Choroid plexus epithelial cell (primary cell): ENCODE measurements around the gene VASH2.

ENCODE experiments used
- DNase-seq: peaks from one replicate; pipeline ENCODE4 v3.0.0-alpha.2; 2010; ENCODE audit warnings: low read depth
- H3K4me3 ChIP-seq: 2 replicates; pipeline ENCODE4 v1.5.1; 2011; ENCODE audit warnings: low read depth, mild to moderate bottlenecking, control low read depth, low read length, moderate library complexity
- CTCF ChIP-seq: conservative IDR thresholded peaks from 2 replicates; pipeline ENCODE4 v1.5.1; 2011; ENCODE audit warnings: low read depth, mild to moderate bottlenecking, control low read depth, inconsistent platforms, low read length, moderate library complexity

The VASH2 gene

GRCh38 chr1:212943393-212943710 is 7.0 kb upstream of the VASH2 start:
- DNase-seq: no peak
- no peak for TF ChIP-seq CTCF
- no peak overlapping the region for H3K4me3 ChIP-seq

- TF ChIP-seq CTCF: no peak
- H3K4me3 ChIP-seq: no peak overlapping the region
- DNase-seq: no peak
Observed at GRCh38 chr1:212944229-212944901, 6.0 kb upstream of the VASH2 start.

- TF ChIP-seq CTCF: no peak
- H3K4me3 ChIP-seq: no peak overlapping the region
Observed at GRCh38 chr1:212945056-212945455, 5.3 kb upstream of the VASH2 start.

GRCh38 chr1:212945463-212946160 is 4.7 kb upstream of the VASH2 start:
- DNase-seq: no peak
- no peak for TF ChIP-seq CTCF
- H3K4me3 ChIP-seq: no peak overlapping the region

More at GRCh38 chr1:212945056-212945455, 5.3 kb upstream of the VASH2 start:
- no peak for DNase-seq

- no peak overlapping the region for H3K4me3 ChIP-seq
- DNase-seq: no peak
- TF ChIP-seq CTCF: no peak
Observed at GRCh38 chr1:212946872-212947271, 3.5 kb upstream of the VASH2 start.

GRCh38 chr1:212949771-212950170 is 570 bp upstream of the VASH2 start:
- no peak for DNase-seq
- H3K4me3 ChIP-seq: peak overlapping the region; percentile 60
- TF ChIP-seq CTCF: no peak
